ENCODE results near the gene ELOB.

Gene ELOB

DNA sequence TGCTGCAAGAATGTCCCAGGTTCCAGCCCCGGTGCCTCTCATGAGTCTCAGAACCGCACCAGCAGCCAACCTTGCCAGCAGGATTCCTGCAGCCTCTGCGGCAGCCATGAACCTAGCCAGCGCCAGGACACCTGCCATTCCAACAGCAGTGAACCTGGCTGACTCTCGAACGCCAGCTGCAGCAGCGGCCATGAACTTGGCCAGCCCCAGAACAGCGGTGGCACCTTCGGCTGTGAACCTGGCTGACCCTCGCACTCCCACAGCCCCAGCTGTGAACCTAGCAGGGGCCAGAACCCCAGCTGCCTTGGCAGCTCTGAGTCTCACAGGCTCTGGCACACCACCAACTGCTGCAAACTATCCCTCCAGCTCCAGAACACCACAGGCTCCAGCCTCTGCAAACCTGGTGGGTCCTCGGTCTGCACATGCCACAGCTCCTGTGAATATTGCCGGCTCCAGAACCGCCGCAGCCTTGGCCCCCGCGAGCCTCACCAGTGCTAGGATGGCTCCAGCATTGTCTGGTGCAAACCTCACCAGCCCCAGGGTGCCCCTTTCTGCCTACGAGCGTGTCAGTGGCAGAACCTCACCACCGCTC, 9.8 kb downstream of the ELOB start:
- DNase-seq (ENCODE audit: low spot score) = no peak

DNA sequence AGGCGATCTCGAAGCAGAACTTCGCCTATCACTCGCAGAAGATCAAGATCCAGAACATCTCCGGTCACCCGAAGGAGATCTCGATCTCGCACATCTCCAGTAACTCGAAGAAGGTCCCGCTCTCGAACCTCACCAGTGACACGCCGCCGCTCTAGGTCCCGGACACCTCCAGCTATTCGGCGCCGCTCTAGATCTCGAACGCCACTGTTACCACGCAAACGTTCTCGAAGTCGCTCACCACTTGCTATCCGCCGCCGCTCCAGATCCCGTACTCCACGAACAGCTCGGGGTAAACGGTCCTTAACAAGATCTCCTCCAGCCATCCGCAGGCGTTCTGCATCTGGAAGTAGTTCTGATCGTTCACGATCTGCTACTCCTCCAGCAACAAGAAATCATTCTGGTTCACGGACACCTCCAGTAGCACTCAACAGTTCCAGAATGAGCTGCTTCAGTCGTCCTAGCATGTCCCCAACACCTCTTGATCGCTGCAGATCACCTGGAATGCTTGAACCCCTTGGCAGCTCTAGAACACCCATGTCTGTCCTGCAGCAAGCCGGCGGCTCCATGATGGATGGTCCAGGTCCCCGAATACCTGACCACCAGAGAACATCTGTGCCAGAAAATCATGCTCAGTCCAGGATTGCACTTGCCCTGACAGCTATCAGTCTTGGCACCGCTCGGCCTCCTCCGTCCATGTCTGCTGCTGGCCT, 10.5 kb downstream of the ELOB start:
- no peak for DNase-seq (ENCODE audit: low spot score)

DNA sequence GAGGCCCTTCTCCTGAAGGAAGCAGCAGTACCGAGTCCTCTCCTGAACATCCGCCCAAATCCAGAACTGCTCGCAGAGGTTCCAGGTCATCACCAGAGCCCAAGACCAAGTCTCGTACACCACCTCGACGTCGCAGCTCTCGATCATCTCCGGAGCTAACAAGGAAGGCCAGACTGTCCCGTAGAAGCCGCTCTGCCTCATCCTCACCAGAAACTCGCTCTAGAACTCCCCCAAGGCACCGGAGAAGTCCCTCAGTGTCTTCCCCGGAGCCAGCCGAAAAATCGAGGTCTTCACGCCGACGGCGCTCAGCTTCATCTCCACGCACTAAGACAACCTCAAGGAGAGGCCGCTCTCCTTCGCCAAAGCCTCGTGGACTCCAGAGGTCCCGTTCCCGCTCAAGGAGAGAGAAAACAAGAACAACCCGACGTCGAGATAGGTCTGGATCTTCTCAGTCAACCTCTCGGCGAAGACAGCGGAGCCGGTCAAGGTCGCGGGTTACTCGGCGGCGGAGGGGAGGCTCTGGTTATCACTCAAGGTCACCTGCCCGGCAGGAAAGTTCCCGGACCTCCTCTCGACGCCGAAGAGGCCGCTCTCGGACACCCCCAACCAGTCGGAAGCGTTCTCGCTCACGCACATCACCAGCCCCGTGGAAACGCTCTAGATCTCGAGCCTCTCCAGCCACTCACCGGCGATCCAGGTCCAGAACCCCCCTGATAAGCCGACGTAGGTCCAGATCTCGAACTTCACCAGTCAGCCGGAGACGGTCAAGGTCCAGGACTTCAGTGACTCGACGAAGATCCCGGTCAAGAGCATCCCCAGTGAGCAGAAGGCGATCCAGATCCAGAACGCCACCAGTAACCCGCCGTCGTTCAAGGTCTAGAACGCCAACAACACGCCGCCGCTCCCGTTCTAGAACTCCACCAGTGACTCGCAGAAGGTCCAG, 11.3 kb downstream of the ELOB start:
- DNase-seq (ENCODE audit: low spot score) = no peak

DNA sequence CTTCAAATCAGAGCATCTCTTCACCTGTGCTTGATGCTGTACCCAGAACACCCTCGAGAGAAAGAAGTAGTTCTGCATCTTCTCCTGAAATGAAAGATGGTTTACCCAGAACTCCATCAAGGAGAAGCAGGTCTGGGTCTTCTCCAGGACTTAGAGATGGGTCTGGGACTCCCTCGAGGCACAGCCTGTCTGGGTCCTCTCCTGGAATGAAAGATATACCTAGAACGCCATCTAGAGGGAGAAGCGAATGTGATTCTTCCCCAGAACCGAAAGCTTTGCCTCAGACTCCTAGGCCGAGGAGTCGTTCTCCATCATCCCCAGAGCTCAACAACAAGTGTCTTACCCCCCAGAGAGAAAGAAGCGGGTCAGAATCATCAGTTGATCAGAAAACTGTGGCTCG, 12.4 kb downstream of the ELOB start:
- DNase-seq (ENCODE audit: low spot score) = peak; percentile 46

DNA sequence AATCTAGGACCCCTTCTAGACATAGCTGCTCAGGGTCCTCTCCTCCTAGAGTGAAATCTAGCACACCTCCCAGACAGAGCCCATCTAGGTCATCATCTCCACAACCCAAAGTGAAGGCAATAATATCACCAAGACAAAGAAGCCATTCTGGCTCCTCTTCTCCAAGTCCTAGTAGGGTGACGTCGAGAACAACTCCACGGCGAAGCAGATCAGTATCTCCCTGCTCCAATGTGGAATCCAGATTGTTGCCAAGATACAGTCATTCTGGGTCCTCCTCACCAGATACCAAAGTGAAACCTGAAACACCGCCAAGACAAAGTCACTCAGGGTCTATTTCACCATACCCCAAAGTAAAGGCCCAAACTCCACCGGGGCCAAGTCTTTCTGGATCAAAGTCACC, 13.9 kb downstream of the ELOB start:
- no peak for DNase-seq (ENCODE audit: low spot score)

DNA sequence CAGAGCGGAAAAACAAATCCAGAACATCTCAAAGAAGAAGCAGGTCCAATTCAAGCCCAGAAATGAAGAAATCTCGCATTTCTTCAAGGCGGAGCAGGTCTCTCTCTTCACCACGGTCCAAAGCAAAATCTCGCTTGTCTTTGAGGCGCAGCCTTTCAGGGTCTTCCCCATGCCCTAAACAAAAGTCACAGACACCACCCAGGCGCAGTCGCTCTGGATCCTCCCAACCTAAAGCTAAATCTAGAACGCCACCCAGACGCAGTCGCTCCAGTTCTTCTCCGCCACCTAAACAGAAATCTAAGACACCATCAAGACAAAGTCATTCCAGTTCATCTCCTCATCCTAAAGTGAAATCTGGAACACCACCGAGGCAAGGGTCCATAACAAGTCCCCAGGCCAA, 14.4 kb downstream of the ELOB start:
- no peak for DNase-seq (ENCODE audit: low spot score)

DNA sequence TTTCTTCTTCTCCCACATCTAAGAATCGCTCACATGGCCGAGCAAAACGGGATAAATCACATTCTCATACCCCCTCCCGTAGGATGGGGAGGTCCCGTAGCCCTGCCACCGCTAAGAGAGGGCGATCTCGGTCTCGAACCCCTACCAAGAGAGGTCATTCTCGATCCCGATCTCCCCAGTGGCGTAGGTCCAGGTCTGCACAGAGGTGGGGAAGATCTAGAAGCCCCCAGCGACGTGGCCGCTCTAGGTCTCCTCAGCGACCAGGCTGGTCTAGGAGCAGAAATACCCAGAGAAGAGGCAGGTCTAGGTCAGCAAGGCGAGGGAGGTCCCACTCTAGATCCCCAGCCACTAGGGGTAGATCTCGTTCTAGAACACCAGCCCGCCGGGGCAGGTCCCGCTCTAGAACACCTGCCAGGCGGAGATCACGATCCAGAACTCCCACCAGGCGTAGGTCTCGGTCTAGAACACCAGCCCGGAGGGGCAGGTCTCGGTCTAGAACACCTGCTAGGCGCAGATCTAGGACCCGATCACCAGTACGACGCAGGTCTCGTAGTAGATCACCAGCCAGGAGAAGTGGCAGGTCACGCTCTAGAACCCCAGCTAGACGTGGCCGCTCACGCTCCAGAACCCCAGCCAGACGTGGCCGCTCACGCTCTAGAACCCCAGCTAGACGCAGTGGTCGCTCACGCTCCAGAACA, 15.0 kb downstream of the ELOB start:
- no peak for DNase-seq (ENCODE audit: low spot score)

DNA sequence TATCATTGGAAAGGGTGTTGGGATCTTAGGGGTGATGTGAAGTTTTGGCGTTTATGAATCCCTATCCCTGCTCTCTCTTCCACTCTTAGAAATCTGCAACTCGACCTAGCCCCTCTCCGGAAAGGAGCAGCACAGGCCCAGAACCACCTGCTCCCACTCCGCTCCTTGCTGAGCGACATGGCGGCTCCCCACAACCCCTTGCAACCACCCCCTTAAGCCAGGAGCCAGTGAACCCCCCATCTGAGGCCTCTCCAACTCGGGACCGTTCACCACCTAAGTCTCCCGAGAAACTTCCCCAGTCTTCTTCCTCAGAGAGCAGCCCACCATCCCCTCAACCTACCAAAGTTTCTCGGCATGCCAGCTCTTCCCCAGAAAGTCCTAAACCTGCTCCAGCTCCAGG, 15.6 kb downstream of the ELOB start:
- DNase-seq (ENCODE audit: low spot score) = no peak

DNA sequence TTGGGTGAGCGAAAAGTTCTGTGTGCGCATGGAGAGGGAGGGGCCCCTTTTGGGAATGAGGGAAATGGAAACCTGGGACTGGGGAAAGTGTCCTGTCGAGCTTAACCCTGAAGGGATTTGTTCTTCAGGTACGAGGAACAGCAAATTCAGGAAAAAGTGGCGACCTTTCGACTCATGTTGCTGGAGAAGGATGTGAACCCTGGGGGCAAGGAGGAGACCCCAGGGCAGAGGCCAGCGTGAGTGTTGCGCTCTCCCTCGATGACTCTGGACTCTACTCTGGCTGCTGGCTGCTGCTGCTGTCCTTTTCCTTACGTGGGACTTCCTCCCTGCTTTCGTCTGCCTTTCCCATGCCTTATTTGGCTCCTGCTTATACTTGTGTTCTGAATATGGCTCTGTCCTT, 19.7 kb downstream of the ELOB start:
- no peak for DNase-seq (ENCODE audit: low spot score)

DNA sequence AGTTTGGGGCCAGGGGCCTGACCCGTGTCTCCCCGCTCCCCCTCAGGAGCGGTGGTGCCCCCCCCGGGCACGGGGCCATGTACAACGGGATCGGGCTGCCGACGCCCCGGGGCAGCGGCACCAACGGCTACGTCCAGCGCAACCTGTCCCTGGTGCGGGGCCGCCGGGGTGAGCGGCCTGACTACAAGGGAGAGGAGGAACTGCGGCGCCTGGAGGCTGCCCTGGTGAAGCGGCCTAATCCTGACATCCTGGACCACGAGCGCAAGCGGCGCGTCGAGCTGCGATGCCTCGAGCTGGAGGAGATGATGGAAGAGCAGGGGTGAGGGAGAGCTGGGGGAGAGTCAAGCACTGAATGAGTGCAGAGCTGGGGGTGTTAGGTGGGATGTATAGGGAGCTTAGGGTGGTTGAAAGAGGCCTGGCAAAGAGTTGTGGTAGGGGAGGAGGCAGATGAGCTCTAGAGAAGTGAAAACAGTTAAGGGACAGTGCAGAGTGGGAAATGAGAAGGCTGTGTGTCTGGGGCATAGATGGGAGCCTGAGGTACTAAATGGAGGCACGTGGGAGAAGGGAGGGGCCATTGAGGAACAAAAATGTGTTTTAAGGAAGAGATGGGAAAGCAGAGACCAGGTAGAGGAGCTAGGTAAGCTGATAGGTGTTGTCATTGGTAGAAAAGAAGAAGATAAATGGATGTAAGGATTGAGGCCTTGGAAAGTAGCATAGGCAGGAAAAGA, 20.6 kb downstream of the ELOB start:
- DNase-seq (ENCODE audit: low spot score) = no peak

DNA sequence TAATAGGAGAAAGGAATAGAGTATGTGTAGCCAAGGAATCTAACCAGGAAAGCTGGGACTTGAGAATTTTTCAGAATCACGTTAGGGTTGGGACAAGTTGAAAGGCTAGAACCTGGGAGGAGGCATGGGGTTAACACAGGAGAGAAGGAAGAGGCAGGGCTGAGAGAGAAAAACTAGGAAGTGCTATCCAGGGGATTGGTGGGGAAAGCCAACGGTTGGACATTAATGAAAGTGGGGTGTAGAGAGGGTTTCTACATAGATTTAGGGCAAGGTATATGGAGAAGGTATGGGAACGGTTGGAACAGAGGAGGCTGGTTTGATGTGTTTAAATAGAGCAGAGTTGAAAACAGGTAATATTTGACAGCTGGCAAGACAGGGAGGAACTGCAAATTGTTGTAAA, 21.9 kb downstream of the ELOB start:
- DNase-seq (ENCODE audit: low spot score) = no peak

DNA sequence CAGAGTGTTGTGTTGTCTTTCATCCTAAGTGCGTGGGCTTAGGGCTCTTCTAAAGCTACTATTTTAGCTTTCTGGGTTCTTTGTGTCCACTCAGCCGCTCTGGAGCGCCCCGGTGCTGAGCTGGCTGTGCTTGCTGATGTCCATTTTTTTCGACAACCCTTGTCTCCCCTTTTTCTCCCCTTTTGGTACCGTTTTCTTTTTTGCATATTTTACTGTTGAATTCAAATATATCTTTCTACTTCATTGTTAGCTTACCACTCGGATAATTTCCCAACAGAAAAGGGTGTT, 23.4 kb downstream of the ELOB start:
- no peak for DNase-seq (ENCODE audit: low spot score)

DNA sequence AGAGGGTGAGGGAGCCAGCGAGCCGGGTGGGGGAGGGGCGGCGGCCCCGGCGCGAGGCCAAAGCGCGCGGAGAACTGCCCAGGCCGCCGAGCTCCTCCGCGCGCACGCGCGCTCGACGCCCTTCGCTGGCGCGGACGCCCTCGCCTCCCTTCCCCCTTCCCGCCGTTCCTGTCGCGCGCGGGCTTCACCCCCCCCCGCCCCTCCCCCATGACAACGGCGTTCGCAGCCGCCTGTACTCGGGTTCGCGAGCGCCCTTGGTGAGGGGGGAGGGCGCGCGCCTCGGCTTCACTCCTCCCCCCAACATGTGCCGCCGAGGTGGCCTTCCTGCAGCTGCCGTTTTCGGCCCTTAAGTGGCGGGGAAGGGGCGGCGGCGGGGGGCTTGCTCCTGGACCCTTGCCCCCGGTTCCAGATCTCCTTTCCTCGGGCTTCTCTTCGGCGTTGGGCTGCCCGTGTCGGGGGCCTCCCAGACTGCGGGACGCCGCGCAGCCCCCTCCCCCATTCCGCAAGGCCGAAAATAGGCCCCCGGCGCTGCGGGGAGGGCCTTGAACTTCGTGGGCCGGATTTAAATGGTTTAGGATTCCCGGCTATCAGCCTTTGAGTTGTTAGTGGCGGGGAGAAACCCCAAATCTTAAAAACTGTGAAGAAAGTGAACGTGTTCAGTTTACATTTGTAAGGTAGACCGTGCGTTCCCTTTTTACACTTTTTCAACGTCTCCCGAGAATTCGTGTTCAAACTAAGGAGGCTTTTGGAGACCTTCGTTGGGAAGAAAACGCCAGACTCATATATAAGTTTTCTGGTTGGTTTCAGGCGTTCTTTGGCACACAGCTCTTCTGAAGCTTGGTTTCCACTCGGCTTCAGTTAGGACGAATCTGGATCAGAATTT, 24.0 kb downstream of the ELOB start:
- DNase-seq (ENCODE audit: low spot score) = peak; percentile 82

DNA sequence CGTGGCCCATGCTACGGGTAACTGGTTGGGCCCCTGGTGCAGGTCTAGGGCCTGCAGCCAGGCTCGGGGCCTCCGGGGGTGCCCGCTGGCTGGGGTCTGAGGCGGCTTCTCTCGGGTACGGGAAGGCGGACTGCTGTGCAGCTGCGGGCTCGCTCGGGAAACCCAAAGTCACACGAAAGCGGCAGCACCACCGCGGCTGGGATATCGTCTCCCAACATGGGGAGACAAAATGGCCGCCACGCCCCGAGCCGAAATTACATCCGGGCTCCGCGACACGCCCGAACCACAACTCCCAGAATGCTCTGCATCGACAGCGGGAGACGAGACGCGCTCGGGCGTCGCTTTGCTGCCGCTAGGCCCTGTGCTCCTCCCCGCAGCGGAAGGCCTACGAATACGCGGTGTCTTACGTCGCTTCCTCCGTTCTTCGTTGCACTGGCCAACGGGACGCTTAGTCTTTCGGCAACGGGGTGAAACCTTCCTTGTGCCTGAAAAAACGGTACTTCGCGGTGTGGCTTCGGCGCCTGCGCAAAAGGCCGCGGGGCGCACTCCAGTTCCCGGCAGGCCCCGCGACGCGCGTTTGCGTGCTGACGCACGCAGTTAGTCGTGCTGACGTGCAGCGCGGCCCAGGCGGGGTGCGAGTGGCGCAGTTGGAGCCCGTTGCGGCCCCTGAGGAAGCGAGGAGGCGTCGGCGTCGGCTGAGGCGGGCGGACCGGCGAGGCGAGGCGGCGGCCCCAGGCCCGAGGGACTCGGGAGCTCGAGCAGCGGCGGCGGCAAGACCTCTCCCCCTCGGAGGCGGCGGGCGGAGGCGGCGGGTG, 24.8 kb downstream of the ELOB start, which contains the start of gene SRRM2:
Gene SRRM2, plus strand, starts transcription at position 604 of the 815 bp plus-strand sequence. CDS start 3,727 bp downstream, outside the sequence.
- DNase-seq (ENCODE audit: low spot score) = peak; percentile 97

DNA sequence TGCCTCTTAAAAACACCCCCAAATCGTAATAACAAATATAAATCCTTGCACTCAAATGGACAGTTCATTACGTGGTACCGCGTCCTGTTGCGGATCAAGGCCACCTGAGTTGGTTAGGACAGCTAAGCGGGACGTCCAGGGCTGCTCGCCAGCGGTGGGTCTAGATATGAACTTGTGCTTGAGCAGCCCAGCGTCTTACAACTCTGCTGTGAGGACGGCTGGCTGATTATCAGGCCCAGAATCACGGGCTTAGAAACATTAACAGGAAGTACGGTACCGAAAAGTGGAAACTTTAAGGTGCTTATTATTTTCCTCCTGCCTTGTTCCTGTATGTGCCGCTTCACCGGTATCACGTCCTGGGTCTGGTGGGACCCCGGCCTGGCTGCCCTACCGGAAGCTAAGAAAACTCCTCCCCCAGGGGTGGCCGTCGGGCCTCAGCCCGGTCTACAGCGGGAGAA, 25.5 kb downstream of the ELOB start:
- peak; percentile 92 for DNase-seq (ENCODE audit: low spot score)

DNA sequence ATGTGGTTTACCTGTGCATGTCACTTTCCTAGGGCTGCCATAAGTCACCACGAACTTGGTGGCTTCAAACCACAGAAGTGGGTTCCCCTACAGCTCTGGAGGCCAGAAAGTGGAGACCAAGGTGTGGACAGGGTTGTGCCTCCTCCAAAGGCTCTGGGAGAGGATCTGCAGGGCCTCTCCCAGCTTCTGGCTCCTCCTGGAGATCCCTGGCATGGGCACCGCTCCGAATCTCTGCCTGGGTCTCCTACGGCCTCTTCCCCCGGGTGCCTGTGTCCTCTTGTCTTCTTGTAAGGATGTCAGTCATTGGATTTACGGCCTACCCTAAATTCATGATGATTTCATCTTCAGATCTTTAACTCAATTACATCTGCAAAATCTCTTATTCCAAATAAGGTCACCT, 27.1 kb downstream of the ELOB start:
- no peak for DNase-seq (ENCODE audit: low spot score)

DNA sequence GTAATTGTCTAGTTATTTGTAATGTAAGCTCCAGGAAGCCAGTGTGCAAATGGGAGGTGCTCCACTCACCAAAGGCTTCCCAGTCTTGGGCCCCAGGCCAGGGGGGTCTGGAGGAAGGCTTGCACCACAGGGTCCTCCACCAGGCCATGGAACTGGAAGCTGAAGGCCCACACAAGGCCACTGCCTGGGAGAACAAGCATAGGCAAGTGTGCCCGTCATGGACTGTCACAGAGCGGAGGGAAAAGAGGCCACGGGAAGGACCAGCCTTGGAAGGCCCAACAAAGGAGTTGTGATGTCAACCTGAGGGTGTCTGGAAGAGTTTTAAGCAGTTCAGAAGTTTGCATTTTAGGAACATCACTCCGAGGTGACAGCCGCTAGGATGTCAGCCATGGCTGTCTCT, 27.6 kb downstream of the ELOB start:
- DNase-seq (ENCODE audit: low spot score) = no peak

DNA sequence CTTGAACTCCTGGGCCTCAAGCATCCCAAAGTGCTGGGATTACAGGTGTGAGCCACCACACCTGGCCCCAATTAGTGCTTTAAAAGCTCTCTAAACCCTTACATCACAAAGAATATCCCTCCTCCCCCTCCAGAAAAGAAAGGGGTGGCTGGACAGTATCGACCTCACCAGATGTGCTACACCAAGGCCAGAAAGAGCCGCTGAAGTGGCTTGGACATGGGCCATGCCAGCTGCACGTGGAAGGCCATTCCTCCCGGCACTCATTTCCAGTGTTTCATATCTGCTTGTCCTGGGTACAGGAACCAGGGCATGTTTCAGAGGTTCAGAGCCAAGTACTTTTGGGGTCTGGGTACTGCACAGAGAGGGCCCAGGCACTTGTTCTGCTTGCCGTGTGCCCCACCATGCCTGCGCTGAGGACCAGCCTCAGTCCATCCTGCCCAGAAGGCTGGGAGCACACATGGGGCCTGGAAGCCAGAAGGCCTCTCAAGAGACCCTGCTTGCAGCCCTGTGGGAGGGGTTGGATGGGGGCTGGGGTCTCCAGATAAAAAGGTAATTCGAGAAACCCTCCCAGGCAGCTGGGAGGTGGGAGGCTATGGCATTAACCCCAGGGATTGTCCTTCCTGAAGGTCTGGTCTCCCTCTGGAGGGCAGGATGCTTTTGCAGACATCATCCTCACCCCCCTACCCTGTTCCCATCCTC, 28.2 kb downstream of the ELOB start:
- DNase-seq (ENCODE audit: low spot score) = no peak

DNA sequence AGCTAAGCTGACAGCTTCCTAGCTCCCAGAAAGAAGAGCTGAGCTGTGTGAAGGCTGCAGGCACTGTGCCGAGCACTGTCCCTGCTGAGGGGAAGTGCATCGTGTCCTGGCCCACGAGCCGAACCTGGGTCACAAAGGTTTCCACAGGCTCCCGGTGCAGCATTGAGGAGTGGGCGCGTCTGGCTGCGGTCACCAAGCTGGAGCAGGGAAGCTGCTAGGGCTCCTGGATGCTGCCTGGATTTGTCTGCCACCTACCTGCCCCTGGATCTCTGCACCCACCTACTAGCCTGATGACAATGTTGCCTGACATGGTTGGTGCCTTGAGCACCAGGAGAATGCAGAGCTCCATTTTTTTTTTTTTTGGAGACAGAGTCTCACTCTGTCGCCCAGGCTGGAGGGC, 31.1 kb downstream of the ELOB start:
- DNase-seq (ENCODE audit: low spot score) = no peak
